Subcutaneous adipose tissue (tissue), 4 donors: ENCODE measurements around the gene RIMOC1. TPM values are rescaled to one million over a fixed set of nuclear protein-coding genes. Genes with fewer than 3 reads are reported as not detected.

ENCODE experiments used
- total RNA-seq, 4 donors: library from RNA; depleted of rRNA; stranded (reverse); fragments of >200 nt; gene quantifications; one replicate each; pipeline ENCODE4 v1.1.0, GENCODE V29; 2016
- TF ChIP-seq, protein P1 (sequence below): fragments of 450-650 bp; IDR thresholded peaks from one replicate; pipeline ENCODE4 v1.5.1; 2016; ENCODE audit warnings: low read depth, mild to moderate bottlenecking, control low read depth, antibody characterized with exemption, moderate library complexity

RIMOC1 gene, protein sequence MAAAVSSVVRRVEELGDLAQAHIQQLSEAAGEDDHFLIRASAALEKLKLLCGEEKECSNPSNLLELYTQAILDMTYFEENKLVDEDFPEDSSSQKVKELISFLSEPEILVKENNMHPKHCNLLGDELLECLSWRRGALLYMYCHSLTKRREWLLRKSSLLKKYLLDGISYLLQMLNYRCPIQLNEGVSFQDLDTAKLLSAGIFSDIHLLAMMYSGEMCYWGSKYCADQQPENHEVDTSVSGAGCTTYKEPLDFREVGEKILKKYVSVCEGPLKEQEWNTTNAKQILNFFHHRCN
- total RNA-seq: 10 to 100 TPM; 19.9 to 42.2 (median 23.6) TPM

DNA sequence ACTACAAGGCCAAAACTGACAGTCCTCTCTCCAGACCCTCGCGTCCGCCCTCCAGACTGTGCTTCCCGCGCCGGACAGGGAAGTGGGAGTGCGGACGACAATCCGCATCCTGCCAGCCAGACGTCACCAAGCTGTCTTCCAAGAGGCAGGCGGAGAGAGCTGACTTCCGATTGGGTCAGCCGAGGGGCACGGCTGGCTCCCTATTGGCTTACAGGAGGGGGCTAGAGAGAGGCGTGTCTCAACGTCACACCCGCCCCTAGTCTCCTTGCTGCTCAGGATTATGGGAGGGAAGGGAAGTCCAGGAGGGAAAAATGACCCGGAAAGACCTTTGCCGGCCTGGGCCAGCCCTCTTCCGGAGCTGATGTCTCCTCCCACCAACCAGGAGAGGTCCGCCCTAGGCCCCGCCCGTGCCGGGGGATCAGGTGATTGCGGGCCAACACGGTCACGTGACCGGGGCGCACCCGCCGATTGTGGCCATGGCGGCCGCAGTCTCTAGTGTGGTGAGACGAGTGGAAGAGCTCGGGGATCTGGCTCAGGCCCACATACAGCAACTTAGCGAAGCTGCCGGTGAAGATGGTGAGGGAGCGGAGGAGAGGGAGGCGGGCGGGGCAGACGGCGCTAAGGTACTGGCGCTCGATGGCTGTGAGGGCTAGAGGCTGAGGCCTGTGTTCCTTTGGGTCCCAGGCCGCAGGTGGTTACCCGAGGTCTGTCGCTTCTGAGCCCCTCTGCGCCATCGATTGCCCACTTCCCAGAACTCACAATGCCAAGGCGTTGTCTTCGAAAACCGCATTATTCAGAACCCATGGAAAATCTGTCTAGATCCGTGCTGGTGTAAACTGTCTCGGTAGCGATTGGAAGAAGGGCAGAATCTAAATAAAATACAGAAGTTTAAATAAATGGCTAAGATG lies at the start of gene RIMOC1:
TSS of gene RIMOC1 (plus strand) at position 453 of the 908 bp plus-strand sequence. CDS start at position 477, 24 bp downstream.
- TF ChIP-seq, protein P1, sequence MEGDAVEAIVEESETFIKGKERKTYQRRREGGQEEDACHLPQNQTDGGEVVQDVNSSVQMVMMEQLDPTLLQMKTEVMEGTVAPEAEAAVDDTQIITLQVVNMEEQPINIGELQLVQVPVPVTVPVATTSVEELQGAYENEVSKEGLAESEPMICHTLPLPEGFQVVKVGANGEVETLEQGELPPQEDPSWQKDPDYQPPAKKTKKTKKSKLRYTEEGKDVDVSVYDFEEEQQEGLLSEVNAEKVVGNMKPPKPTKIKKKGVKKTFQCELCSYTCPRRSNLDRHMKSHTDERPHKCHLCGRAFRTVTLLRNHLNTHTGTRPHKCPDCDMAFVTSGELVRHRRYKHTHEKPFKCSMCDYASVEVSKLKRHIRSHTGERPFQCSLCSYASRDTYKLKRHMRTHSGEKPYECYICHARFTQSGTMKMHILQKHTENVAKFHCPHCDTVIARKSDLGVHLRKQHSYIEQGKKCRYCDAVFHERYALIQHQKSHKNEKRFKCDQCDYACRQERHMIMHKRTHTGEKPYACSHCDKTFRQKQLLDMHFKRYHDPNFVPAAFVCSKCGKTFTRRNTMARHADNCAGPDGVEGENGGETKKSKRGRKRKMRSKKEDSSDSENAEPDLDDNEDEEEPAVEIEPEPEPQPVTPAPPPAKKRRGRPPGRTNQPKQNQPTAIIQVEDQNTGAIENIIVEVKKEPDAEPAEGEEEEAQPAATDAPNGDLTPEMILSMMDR: no peak

DNA sequence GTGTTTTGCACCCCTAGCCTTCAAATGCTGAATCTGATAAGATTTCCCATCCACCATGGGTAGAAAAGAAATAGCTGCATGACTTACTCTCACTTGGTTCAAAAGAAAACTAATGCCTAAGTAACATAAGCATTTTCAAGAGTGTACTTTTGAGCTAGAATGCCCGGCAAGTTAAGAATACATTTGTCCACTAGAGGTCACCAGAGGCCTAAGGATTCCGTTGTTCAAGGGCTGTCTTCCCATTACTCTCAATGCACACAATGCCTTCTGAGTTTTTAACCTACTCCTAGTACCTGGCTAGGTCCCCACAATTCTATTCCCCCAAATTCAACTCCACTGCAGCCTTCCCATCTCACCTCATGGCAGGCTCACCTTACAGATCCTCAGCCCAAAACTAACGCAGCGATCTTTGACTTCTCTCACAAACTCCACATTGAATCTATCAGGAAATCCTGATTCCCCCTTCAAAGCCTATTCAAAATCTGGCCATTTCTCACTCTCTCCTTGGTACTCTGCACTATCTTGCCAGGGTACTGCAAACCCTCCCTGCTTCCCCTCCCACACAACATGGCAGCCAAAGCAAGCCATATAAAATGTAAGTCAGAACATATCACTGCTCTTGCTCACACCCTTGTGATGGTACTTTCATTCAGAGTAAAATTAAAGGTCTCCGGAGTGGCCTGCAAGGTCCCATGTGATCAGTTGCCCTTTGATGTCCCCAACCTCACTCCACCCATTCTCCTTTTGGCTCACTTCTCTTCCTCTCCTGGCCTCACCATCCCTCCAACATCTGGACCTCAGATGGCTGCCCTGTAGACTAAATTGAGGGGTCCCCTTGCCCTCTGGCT lies 47.3 kb upstream of the RIMOC1 start:
- TF ChIP-seq, protein P1: no peak

DNA sequence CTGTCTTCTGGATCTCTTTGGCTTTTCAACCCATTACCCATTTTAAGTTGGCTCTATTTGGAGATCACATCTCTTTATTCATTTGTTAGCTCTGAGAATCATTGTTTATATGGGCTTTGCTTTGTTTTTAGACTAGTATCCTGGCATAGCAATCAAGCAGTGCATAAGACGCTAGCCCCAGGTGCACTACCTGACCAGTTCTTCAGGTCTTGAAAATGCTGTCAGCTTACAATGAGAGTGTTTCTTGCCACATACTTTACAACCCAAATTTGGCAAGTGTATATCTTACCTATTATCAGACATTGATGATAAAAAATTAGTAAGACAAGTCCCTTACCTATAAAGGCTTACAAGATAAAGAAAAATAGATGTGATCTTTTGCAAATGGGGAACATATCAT lies 46.2 kb upstream of the RIMOC1 start:
- TF ChIP-seq, protein P1: no peak

DNA sequence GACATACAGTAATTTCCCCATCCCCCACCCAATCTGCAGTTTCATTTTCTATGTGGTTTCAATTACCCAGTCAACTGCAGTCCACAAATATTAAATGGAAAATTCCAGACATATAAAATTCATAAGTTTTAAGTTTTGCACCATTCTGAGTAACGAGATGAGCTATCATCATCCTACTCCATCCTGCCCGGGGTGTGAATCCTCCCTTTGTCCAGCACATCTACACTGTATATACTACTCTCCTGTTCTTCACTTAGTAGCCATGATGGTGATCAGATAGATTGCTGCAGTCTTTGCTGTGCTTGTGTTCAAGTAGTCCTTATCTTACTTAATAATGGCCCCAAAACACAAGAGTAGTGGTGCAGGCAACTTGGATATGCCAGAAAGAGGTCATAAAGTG lies 45.3 kb upstream of the RIMOC1 start:
- TF ChIP-seq, protein P1: no peak

DNA sequence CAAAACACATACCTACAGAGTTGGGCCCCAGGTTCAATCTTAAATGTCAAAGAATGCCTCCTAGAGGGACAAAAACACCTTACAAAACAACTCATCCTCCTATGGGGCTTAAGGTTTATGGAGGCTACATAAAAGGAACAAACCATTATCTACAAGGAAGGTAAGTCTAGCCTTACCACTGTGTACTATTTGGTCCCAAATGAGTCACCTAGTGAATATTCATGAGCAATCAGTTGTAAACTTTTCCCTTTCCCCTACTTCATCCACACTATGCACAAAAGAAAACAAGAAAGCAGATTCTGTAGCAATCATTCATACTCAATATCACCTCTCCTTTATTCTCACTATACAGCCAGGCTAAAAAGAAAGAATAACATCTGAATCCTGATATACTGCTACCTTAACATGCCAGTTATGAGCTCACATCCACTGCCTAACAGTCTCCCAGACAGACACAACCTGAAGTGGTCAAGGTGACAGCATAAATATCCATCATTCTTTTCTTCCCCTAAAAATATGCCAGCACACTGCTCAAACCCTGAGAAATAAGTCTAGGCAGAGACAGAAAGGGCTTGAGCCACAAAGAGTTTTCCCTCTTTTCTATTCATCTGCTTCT lies 40.2 kb upstream of the RIMOC1 start:
- TF ChIP-seq, protein P1: no peak

DNA sequence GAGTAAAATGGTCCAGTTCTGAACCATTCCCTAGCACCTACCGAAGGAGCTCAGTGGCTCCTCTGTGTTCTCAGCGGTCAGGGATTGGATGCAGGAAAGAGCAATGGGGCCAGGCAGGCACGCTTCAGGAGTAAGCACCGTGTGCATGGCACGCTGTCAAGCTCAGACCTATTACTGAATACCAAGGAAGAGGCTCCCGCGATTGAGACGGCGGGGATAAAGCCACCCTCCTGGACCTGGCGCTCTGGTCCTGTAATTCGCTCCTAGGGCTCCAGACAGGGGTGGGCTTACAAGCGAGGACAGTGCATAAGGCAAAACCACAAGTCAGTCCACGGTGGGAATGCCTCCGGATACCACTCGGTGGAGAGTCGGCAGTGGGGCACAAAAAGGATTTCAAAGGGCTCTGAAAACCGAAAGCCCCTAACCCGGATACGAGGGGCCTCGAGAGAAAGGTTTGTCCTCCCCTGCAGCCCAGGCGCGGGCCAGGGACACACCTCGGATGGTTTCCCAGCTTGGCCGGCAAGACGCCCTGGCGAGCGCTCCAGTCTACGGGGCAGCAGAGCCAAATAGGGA lies 34.9 kb upstream of the RIMOC1 start:
- TF ChIP-seq, protein P1: no peak
